ENCODE results near the gene DNMT1. TPM values are rescaled to one million over a fixed set of nuclear protein-coding genes. Genes with fewer than 3 reads are reported as not detected.

The DNMT1 gene
- polyA plus RNA-seq, 1 of the 3 experiments (the other 2 are of a cell fraction): 58.3 TPM

GRCh38 chr19:10096615-10096963 lies 98.2 kb downstream of the DNMT1 start:
- Histone ChIP-seq H3K79me2 (ENCODE audit: insufficient read depth) (no peaks in the 10 kb centered on the region), H3K9me2 (no peaks in the 10 kb centered on the region), H3K9ac (no peak overlapping the region), H3K4me3 (ENCODE audit: low read depth in 2 of 2, low read length in 1 of 2) (peak overlapping the region; percentile 27 to 35; a peak in 3 of 4 replicates), H3K36me3 (replicated peaks in 1 of 2; ENCODE audit: control insufficient read depth in 1 of 2, insufficient read depth in 2 of 2, low read length in 1 of 2) (peaks cover 0 to 5% of the 10 kb centered on the region in 2 experiments), H3K27me3 (ENCODE audit: insufficient read depth) (no peaks in the 10 kb centered on the region), H3K9me3 (no peaks in the 10 kb centered on the region), H3K4me1 (ENCODE audit: control insufficient read depth in 1 of 2, insufficient read depth in 2 of 2, low read depth in 1 of 2, low read length in 1 of 2) (peaks cover 0 to 7% of the 10 kb centered on the region in 2 experiments; a peak in 1 of 4 replicates), H4K20me1 (ENCODE audit: insufficient read depth) (no peaks in the 10 kb centered on the region), H2AFZ (ENCODE audit: low read depth) (peak overlapping the region; percentile 96), H3K27ac (ENCODE audit: low read depth in 2 of 2, low read length in 1 of 2) (peak overlapping the region; percentile 35 to 70; a peak in 2 of 4 replicates), H3K4me2 (peak overlapping the region; percentile 93), H3F3A (replicated peaks; ENCODE audit: insufficient read depth) (peaks cover 4% of the 10 kb centered on the region)
- TF ChIP-seq RXRA (IDR thresholded peaks at IDR 0.05; ENCODE audit: borderline replicate concordance, low read depth) (no peak), MAX (IDR thresholded peaks at IDR 0.05; ENCODE audit: low read depth) (no peak), GATA2 (CRISPR knock-in tag; IDR thresholded peaks at IDR 0.05) (no peak), NRF1 (IDR thresholded peaks at IDR 0.05; ENCODE audit: low read depth, low read length) (no peak), FOXJ3 (CRISPR knock-in tag; IDR thresholded peaks at IDR 0.05) (no peak), RFX5 (IDR thresholded peaks at IDR 0.05; ENCODE audit: low read length) (no peak), TEAD4 (IDR thresholded peaks at IDR 0.05; ENCODE audit: borderline replicate concordance, insufficient read depth) (no peak), MEF2A (IDR thresholded peaks at IDR 0.05; ENCODE audit: borderline replicate concordance, low read depth) (no peak), YY1 (IDR thresholded peaks at IDR 0.05; ENCODE audit: low read depth) (no peak), ELF1 (IDR thresholded peaks at IDR 0.05) (no peak), FOSL2 (IDR thresholded peaks at IDR 0.05; ENCODE audit: borderline replicate concordance, low read depth) (no peak)
- TF ChIP-seq, protein P1, sequence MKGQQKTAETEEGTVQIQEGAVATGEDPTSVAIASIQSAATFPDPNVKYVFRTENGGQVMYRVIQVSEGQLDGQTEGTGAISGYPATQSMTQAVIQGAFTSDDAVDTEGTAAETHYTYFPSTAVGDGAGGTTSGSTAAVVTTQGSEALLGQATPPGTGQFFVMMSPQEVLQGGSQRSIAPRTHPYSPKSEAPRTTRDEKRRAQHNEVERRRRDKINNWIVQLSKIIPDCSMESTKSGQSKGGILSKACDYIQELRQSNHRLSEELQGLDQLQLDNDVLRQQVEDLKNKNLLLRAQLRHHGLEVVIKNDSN (IDR thresholded peaks at IDR 0.05; ENCODE audit: borderline replicate concordance, low read depth): no peak
- WGBS (ENCODE audit: low lambda C conversion rate): 71% methylated on average over 18 of the region's 26 CpGs
- POLR2A ChIA-PET: interaction anchor here (0.9 to 1.9 kb wide), 5 partner anchors 10 to 42 kb away, joined by 3 to 21 read pairs (median 4); partner anchors contain the start of gene PPAN
- CTCF ChIA-PET: interaction anchor here (0.6 to 5.2 kb wide), 7 partner anchors 9 to 292 kb away, joined by 3 to 38 read pairs (median 4); partner anchors contain the start of gene PPAN
- DNase-seq: no peak

DNA sequence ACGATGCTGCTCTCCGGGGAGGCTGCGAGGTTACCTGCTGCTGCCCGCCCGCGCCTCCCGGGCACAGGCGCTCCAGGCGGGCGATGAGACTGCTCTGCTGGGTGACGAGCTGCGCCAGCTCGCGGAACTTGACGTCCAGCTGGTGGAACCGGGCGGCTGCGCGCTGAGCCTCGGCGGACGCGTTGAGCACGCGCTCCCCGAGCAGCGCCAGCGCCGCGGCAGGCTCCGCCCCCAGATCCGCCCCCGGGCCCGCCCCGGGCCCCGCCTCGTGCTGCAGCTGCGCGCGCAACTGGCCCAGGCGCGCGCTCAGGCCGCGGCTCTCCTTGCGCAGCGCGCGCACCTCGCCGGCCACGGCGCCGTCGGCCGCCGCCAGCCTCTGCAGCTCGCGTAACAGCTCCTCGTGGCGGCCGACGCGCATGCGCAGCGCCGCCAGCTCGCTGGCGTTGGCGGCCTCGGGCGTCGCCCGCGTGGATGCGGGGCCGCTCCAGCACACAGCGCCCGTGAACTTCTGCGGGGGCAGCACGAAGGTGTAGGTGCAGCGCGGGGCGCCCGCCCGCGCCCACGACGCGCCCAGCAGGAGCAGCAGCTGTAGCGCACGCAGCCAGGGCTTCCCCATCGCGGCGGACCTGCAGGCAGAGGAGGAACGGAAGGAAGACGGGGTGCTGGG lies 98.7 kb downstream of the DNMT1 start:
- peak overlapping the region; percentile 48 to 70; a peak in 3 of 4 replicates for H3K27ac ChIP-seq (ENCODE audit: low read depth in 2 of 2, low read length in 1 of 2)
- DNase-seq: peak; percentile 99
- H3K4me1 ChIP-seq (ENCODE audit: control insufficient read depth in 1 of 2, insufficient read depth in 2 of 2, low read depth in 1 of 2, low read length in 1 of 2): peaks cover 0 to 7% of the 10 kb centered on the region in 2 experiments; a peak in 1 of 4 replicates
- no peaks in the 10 kb centered on the region for H3K27me3 ChIP-seq (ENCODE audit: insufficient read depth)
- H3K9me3 ChIP-seq: no peaks in the 10 kb centered on the region
- H3K9me2 ChIP-seq: no peaks in the 10 kb centered on the region
- peak overlapping the region; percentile 96 for H2AFZ ChIP-seq (ENCODE audit: low read depth)
- 3% methylated on average over 23 of the region's 97 CpGs for WGBS (ENCODE audit: low lambda C conversion rate)
- TF ChIP-seq RAD21 (IDR thresholded peaks at IDR 0.05; ENCODE audit: low read length) (no peak), GATA2 (CRISPR knock-in tag; IDR thresholded peaks at IDR 0.05) (no peak), SIN3A (IDR thresholded peaks at IDR 0.05; ENCODE audit: borderline replicate concordance, low read depth, low read length) (peak; percentile 66; the same call in 1 of the 2 replicates), RCOR1 (IDR thresholded peaks at IDR 0.05; ENCODE audit: low read length) (no peak), NRF1 (IDR thresholded peaks at IDR 0.05; ENCODE audit: low read depth, low read length) (peak; percentile 88), FOXM1 (IDR thresholded peaks at IDR 0.05; ENCODE audit: low read depth) (no peak), CHD2 (IDR thresholded peaks at IDR 0.05; ENCODE audit: low read length, partially characterized antibody) (no peak), MAX (IDR thresholded peaks at IDR 0.05; ENCODE audit: low read depth) (peak; percentile 86), POLR2AphosphoS5 (IDR thresholded peaks at IDR 0.05; ENCODE audit: low read depth, low read length) (peak; percentile 57), GABPA (IDR thresholded peaks at IDR 0.05; ENCODE audit: low read depth) (no peak), FOXJ3 (CRISPR knock-in tag; IDR thresholded peaks at IDR 0.05) (no peak), MXI1 (IDR thresholded peaks at IDR 0.05; ENCODE audit: low read depth, low read length) (peak; percentile 85)
- TF ChIP-seq, protein P2, sequence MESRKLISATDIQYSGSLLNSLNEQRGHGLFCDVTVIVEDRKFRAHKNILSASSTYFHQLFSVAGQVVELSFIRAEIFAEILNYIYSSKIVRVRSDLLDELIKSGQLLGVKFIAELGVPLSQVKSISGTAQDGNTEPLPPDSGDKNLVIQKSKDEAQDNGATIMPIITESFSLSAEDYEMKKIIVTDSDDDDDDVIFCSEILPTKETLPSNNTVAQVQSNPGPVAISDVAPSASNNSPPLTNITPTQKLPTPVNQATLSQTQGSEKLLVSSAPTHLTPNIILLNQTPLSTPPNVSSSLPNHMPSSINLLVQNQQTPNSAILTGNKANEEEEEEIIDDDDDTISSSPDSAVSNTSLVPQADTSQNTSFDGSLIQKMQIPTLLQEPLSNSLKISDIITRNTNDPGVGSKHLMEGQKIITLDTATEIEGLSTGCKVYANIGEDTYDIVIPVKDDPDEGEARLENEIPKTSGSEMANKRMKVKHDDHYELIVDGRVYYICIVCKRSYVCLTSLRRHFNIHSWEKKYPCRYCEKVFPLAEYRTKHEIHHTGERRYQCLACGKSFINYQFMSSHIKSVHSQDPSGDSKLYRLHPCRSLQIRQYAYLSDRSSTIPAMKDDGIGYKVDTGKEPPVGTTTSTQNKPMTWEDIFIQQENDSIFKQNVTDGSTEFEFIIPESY (IDR thresholded peaks at IDR 0.05; ENCODE audit: borderline replicate concordance, low read depth): no peak
- peak overlapping the region; percentile 35 to 52 for H3K4me3 ChIP-seq (ENCODE audit: low read depth in 2 of 2, low read length in 1 of 2)
- peak overlapping the region; percentile 93 for H3K4me2 ChIP-seq
- CTCF ChIA-PET: interaction anchor here (0.7 to 5.2 kb wide), 5 partner anchors 10 to 165 kb away, joined by 3 to 38 read pairs (median 6); partner anchors contain the start of gene PPAN
- no peaks in the 10 kb centered on the region for H3K79me2 ChIP-seq (ENCODE audit: insufficient read depth)
- no peaks in the 10 kb centered on the region for H4K20me1 ChIP-seq (ENCODE audit: insufficient read depth)
- H3K9ac ChIP-seq: no peak overlapping the region
- peaks cover 4% of the 10 kb centered on the region for H3F3A ChIP-seq (replicated peaks; ENCODE audit: insufficient read depth)
- POLR2A ChIA-PET: interaction anchor here (0.7 to 1.9 kb wide), 8 partner anchors 8 to 98 kb away, joined by 3 to 21 read pairs (median 4); partner anchors contain the start of genes DNMT1, P2RY11 and PPAN
- peaks cover 0 to 5% of the 10 kb centered on the region in 2 experiments for H3K36me3 ChIP-seq (replicated peaks in 1 of 2; ENCODE audit: control insufficient read depth in 1 of 2, insufficient read depth in 2 of 2, low read length in 1 of 2)

Data from SK-N-SH (cell line).